ENCODE data around the gene POMGNT1. TPM values are rescaled to one million over a fixed set of nuclear protein-coding genes. Genes with fewer than 3 reads are reported as not detected.

Gene POMGNT1
- total RNA-seq, 2 experiments from 2014 or later: 32.4 to 32.9 TPM

DNA sequence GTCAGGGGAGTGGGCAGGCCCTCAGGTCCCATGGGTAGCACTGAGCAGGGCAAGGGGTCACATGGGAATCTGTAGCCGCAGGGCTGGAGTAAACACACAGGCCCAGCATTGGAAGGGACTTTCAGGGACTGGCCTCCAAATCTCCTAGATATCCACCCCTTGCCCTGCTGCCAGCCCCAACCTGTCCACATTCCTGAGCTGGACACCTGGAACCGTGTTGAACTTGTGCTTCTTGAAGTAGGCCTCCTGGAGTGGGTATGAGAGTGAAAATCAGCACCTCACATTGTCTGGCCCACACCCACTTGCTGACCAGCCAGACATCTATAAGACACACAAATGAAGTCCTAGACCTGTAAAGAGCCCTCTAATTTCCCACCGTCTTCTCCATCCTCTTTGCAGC, 7.7 kb downstream of the POMGNT1 start:
- no peaks in the 10 kb centered on the region for H3K9me3 Mint-ChIP-seq
- H3K4me1 Mint-ChIP-seq (ENCODE audit: low read depth): peaks cover 4% of the 10 kb centered on the region
- H3K27ac Mint-ChIP-seq: no peak overlapping the region
- H3K36me3 Mint-ChIP-seq (ENCODE audit: low read depth): peaks cover 15% of the 10 kb centered on the region
- H3K4me3 Mint-ChIP-seq: no peak overlapping the region
- CTCF ChIA-PET: no interaction called here
- DNase-seq: no peak
- intact Hi-C loops (cut with micrococcal nuclease): no loop called here
- H3K27me3 Mint-ChIP-seq (ENCODE audit: low read depth): no peaks in the 10 kb centered on the region

DNA sequence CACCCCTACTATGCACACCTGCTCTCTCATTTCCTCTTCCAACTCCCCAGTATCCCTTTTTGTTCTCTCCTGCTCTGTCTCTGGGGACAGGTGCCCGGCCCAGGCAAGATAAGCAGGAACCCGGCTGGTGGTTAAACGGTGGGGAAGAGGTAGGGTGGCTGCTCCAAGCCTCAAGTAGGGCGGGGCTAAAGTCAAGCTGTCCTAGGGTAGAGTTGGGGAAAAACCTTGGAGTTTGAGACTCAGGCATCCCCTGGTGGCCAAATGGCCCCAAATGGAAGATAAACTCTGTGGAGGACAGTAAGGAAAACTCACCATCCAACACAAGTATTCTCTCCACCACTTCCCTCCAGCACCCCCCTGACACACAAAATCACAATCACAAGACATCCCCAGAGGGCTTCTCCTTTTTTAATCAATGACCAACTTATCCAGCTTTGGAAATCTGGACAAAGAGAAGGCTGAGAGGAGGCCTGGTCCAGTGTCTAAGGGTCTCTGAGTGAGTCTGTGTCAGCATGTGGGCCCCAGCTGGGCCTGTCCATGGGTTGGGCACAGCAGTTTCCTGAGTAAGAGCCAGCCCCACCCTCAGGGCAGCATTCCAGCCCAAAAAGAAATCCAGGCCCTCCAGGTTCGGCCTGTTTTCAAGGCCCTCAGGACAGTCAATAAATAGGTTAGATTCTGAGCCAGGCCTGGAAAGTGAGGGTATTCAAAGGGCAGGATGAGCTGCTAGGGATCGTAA, 9.8 kb downstream of the POMGNT1 start:
- no peak overlapping the region for H3K27ac Mint-ChIP-seq
- peaks cover 23% of the 10 kb centered on the region for H3K4me1 Mint-ChIP-seq (ENCODE audit: low read depth)
- CTCF ChIA-PET: no interaction called here
- intact Hi-C loops (cut with micrococcal nuclease): loop anchor here (10.0 kb wide), 2 partner anchors 434 to 604 kb away; partner anchors contain the start of genes IPP and NASP
- no peaks in the 10 kb centered on the region for H3K27me3 Mint-ChIP-seq (ENCODE audit: low read depth)
- no peak for DNase-seq
- H3K9me3 Mint-ChIP-seq: no peaks in the 10 kb centered on the region
- no peak overlapping the region for H3K4me3 Mint-ChIP-seq
- peaks cover 14% of the 10 kb centered on the region for H3K36me3 Mint-ChIP-seq (ENCODE audit: low read depth)

DNA sequence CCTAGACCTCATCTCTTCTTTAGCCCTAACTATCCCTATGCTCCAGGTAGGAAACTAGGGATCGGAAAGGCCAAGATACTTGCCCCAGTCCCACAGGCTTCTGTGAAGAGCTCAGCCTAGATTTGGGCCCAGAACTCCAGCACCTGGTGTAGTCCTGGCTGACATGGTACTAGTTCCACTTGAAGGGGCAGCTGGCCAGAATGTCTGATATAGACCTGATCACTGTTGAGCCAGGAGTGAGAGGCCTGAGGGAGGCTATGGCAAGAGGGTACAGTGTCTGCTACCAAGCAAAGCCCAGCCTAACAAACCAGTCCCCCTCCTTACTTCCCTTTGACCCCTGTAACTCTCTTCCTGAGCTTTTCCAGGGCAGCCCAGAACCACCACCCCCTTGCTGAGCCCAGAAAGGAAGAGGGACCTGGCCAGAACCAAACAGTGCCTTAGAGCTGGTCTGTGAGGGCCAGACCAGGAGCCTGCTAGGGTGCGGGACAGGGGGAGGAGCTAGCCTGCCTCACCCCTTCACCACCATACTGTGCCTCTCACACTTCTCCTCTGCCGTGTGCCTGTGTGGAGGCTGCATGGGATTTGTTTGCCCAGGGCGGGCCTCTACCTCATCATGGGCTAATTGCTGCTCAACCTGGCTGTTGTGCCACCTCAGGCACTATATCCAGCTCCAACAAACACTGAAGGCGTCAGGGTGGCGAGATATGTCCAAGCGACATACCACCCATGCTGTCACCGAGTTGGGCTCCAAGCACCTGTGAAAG, 10.9 kb downstream of the POMGNT1 start:
- intact Hi-C loops (cut with micrococcal nuclease): loop anchor here (10.0 kb wide), 2 partner anchors 432 to 602 kb away; partner anchors contain the start of genes IPP and NASP
- no peak for DNase-seq
- CTCF ChIA-PET: interaction anchor here (1.2 kb wide), 1 partner anchor 36 kb away, joined by 6 read pairs; no protein-coding TSS in a partner anchor
- H3K27me3 Mint-ChIP-seq (ENCODE audit: low read depth): no peaks in the 10 kb centered on the region
- H3K4me3 Mint-ChIP-seq: no peak overlapping the region
- no peaks in the 10 kb centered on the region for H3K9me3 Mint-ChIP-seq
- H3K36me3 Mint-ChIP-seq (ENCODE audit: low read depth): peaks cover 12% of the 10 kb centered on the region
- no peak overlapping the region for H3K27ac Mint-ChIP-seq
- peaks cover 23% of the 10 kb centered on the region for H3K4me1 Mint-ChIP-seq (ENCODE audit: low read depth)

DNA sequence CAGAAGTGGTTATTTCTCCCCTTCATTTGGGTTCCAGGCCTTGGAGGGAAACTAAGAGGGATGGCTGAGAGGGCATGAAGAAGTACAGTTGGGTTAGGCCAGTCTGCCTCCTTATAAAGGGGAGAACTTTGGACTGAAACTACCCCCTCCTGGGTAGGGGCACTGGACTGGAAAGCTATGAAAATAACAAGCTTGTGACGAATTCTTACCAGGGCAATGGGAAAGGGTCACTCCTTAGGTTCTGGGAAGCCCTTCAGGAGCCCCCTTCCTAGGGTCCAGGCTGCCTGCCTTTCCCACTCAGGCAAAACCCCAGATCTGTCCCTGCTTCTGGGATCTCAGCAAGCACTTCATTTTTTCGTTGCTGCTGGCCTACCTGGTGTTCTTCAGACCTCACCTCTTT, 12.2 kb downstream of the POMGNT1 start:
- H3K27ac Mint-ChIP-seq: peak overlapping the region; percentile 87
- no peaks in the 10 kb centered on the region for H3K9me3 Mint-ChIP-seq
- H3K36me3 Mint-ChIP-seq (ENCODE audit: low read depth): peaks cover 10% of the 10 kb centered on the region
- CTCF ChIA-PET: no interaction called here
- intact Hi-C loops (cut with micrococcal nuclease): loop anchor here (10.0 kb wide), 2 partner anchors 431 to 601 kb away; partner anchors contain the start of genes IPP and NASP
- DNase-seq: no peak
- peaks cover 23% of the 10 kb centered on the region for H3K4me1 Mint-ChIP-seq (ENCODE audit: low read depth)
- H3K4me3 Mint-ChIP-seq: no peak overlapping the region
- no peaks in the 10 kb centered on the region for H3K27me3 Mint-ChIP-seq (ENCODE audit: low read depth)

DNA sequence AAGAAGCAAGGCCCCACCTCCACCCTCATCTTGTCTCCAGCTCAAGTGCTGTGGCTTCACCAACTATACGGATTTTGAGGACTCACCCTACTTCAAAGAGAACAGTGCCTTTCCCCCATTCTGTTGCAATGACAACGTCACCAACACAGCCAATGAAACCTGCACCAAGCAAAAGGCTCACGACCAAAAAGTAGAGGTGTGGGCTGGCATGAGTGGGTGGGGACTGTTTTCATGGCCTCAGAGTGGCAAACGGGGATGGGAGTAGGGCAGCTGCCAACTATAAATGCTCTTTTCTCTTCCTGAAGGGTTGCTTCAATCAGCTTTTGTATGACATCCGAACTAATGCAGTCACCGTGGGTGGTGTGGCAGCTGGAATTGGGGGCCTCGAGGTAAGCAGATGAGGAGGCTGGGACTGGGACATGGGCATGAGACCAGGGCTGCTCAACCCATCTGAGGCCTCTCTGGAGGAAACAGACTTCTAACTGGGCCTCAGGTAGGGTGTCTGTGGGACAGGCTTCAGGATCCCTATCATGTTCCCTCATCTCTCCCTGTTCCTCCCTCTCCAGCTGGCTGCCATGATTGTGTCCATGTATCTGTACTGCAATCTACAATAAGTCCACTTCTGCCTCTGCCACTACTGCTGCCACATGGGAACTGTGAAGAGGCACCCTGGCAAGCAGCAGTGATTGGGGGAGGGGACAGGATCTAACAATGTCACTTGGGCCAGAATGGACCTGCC, 13.1 kb downstream of the POMGNT1 start:
- no peaks in the 10 kb centered on the region for H3K27me3 Mint-ChIP-seq (ENCODE audit: low read depth)
- H3K36me3 Mint-ChIP-seq (ENCODE audit: low read depth): peaks cover 10% of the 10 kb centered on the region
- DNase-seq: peak; percentile 81
- intact Hi-C loops (cut with micrococcal nuclease): loop anchor here (1.0 to 10.0 kb wide), 4 partner anchors 13 to 600 kb away; partner anchors contain the start of genes IPP, NASP and POMGNT1
- H3K27ac Mint-ChIP-seq: peak overlapping the region; percentile 87
- H3K4me1 Mint-ChIP-seq (ENCODE audit: low read depth): peaks cover 23% of the 10 kb centered on the region
- H3K9me3 Mint-ChIP-seq: no peaks in the 10 kb centered on the region
- CTCF ChIA-PET: interaction anchor here (1.2 to 9.7 kb wide), 3 partner anchors 39 to 149 kb away, joined by 4 to 98 read pairs (median 13); no protein-coding TSS in a partner anchor
- peak overlapping the region; percentile 35 for H3K4me3 Mint-ChIP-seq

DNA sequence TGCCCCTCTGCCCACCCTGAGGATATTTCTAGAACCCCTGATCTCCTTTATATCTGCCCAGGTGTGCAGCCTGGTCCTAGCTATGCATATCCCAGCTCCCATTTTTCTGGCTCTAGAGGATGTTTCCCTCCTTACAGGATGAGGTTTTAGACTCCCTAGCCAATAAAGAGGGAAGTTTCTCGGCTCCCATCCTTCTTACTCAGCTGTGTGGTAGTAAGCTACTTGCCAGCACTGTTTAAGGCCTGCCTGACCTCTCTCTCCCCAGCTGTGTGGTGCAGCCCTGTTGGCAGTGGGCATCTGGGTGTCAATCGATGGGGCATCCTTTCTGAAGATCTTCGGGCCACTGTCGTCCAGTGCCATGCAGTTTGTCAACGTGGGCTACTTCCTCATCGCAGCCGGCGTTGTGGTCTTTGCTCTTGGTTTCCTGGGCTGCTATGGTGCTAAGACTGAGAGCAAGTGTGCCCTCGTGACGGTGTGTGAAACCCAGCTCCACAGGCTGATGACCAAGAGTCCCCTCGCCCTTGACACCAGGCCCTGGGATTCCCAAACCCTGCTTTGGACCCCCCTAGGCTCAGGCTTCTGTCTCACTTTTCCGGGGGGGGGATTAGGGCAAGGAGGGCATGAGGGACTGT, 14.2 kb downstream of the POMGNT1 start:
- Mint-ChIP-seq H3K36me3 (ENCODE audit: low read depth) (peaks cover 5% of the 10 kb centered on the region), H3K27ac (peak overlapping the region; percentile 87), H3K9me3 (no peaks in the 10 kb centered on the region), H3K4me1 (ENCODE audit: low read depth) (peaks cover 23% of the 10 kb centered on the region), H3K27me3 (ENCODE audit: low read depth) (no peaks in the 10 kb centered on the region), H3K4me3 (no peak overlapping the region)
- CTCF ChIA-PET: interaction anchor here (0.7 to 9.7 kb wide), 7 partner anchors 9 to 148 kb away, joined by 3 to 98 read pairs (median 3); no protein-coding TSS in a partner anchor
- intact Hi-C loops (cut with micrococcal nuclease): loop anchor here (1.0 to 10.0 kb wide), 3 partner anchors 39 to 599 kb away; partner anchors contain the start of genes IPP and NASP
- DNase-seq: no peak

DNA sequence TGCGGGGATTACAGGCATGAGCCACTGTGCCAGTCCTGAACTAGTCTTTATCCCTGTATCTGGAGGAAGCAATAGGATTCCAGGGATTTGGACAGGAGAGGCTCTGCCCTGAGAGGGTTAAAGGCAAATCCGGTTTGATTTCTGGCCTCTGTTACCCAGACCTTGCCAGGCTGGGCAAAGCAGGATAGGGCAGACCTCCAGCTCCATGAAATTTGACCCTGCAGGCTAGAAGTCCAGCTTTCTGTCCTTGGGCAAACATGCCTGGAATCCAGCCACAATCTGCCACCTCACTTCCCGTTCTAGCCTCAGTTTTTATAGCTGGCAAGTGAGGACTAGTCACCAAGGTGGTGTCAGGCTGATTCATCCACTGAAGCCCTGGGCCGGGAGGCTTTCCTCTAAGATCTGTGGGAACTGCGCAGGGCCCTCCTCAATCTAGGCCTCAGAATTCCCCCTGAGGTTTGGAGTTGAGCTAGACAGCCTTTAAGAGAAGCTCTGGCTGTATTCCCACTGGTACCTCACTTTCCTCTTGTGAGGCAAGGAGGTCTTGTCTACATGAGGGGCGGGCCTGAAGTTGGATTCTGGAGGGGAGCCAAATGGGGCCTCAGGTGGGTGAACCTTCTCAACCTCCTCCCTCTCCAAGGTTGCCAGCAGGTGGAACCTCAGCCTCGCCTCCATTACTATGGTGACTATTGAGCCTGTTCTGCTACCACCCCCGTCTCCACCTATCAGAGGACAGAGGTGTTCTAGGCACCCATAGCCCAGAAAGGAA, 15.0 kb downstream of the POMGNT1 start:
- no peak overlapping the region for H3K4me3 Mint-ChIP-seq
- H3K27me3 Mint-ChIP-seq (ENCODE audit: low read depth): no peaks in the 10 kb centered on the region
- H3K4me1 Mint-ChIP-seq (ENCODE audit: low read depth): peaks cover 23% of the 10 kb centered on the region
- H3K27ac Mint-ChIP-seq: no peak overlapping the region
- H3K9me3 Mint-ChIP-seq: no peaks in the 10 kb centered on the region
- H3K36me3 Mint-ChIP-seq (ENCODE audit: low read depth): peaks cover 5% of the 10 kb centered on the region
- intact Hi-C loops (cut with micrococcal nuclease): loop anchor here (10.0 kb wide), 2 partner anchors 428 to 598 kb away; partner anchors contain the start of genes IPP and NASP
- CTCF ChIA-PET: interaction anchor here (0.7 to 9.7 kb wide), 11 partner anchors 9 to 147 kb away, joined by 3 to 98 read pairs (median 3); no protein-coding TSS in a partner anchor
- no peak for DNase-seq

DNA sequence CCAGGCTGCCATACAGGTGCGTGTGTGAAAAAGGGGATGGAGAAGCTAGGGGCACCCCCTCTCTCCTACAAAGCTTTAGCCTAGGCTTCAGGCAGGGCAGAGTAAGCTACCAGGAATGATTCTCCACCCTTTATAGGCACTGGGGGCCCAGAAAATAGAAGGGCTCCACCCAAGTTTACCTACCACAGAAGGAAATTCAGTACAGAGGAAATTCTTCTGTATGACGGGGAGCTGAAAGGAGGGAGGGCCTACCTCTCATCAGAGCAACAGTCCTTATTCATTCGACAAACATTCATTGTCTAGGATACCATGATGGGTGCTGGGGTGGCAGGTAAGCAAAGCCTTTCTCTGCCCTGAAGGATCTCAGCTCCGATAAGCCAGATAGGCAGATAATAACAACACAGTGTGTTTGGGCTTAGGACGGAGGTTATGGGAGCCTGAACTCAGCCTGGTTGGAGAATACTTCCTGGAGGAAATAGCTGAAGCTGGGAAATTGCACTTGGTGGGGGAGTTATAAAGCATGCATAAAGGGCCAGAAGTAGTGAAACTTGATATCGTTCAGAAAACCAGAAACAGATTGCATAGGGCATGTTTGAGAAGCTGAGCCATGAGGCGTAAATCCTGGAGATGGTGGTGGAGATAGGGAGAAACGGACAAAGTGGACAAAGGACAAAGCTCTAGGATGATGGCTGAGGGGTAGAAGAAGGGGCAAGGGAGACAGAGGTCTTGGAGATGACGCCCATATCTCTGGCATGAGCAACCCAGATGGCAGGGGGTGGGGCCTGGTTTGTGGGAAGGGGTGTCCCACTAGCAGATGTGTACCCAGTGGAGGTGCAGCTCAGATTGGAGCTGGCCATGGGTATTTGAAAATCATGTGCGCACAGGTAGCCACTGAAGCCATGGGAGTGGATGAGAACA, 16.6 kb downstream of the POMGNT1 start:
- CTCF ChIA-PET: interaction anchor here (0.5 to 9.7 kb wide), 20 partner anchors 10 to 408 kb away, joined by 3 to 98 read pairs (median 4); no protein-coding TSS in a partner anchor
- Mint-ChIP-seq H3K4me3 (no peak overlapping the region), H3K27me3 (ENCODE audit: low read depth) (no peaks in the 10 kb centered on the region), H3K27ac (no peak overlapping the region), H3K4me1 (ENCODE audit: low read depth) (peaks cover 23% of the 10 kb centered on the region), H3K36me3 (ENCODE audit: low read depth) (no peaks in the 10 kb centered on the region), H3K9me3 (no peaks in the 10 kb centered on the region)
- no peak for DNase-seq
- intact Hi-C loops (cut with micrococcal nuclease): loop anchor here (10.0 kb wide), 2 partner anchors 427 to 597 kb away; partner anchors contain the start of genes IPP and NASP

DNA sequence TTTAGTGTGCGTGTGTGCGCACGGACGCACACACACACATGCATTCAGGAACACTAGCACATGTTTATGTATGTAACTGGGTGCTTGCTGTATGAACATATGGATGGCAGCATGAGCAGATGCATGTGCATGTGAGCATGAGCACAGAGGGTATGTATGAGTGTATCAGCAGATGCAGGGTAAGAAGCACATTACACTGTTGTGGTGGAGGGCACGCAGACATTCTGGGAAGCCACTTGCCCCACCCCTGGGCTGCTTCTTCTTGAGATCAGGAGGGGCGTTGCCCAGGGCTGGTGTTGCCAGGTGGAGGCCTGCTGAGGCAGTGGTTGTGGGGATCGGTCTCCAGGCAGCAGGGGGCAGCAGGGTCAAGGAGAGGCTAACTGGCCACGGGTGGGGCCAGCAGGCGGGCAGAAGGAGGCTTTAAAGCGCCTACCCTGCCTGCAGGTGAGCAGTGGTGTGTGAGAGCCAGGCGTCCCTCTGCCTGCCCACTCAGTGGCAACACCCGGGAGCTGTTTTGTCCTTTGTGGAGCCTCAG, 18.1 kb downstream of the POMGNT1 start:
- Mint-ChIP-seq H3K4me3 (no peak overlapping the region), H3K4me1 (ENCODE audit: low read depth) (peaks cover 15% of the 10 kb centered on the region), H3K27me3 (ENCODE audit: low read depth) (no peaks in the 10 kb centered on the region), H3K36me3 (ENCODE audit: low read depth) (no peaks in the 10 kb centered on the region), H3K9me3 (no peaks in the 10 kb centered on the region), H3K27ac (no peak overlapping the region)
- intact Hi-C loops (cut with micrococcal nuclease): loop anchor here (10.0 kb wide), 2 partner anchors 425 to 595 kb away; partner anchors contain the start of genes IPP and NASP
- CTCF ChIA-PET: interaction anchor here (0.8 to 9.7 kb wide), 10 partner anchors 15 to 144 kb away, joined by 3 to 98 read pairs (median 4); partner anchors contain the start of gene PIK3R3
- DNase-seq: peak; percentile 30
